Measurements from ENCODE around the gene SCFD2.

DNA sequence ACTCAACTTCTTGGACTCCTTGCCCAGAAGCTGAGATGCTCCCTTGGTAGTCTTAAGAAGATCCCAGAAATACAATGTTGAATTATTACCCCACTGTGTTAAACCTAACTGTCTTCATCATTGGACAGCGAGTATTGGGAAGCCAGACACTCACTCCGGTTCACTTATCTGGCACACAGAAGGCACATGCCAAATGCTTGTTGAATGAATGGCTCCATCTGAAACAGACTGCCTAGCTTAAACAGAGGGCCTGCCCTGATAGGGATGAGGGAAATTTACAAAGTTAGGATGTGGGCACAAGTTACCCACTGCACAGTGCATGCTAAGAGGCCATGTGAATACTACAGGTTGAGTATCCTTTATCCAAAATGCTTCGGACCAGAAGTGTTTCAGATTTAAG, 424.4 kb downstream of the SCFD2 start:
- TF ChIP-seq GATA3 (IDR thresholded peaks at IDR 0.05; ENCODE audit: low read depth, low read length) (no peak), GATA2 (IDR thresholded peaks at IDR 0.05; ENCODE audit: low read depth, low read length) (no peak)

Data from SH-SY5Y (cell line).